Superior temporal gyrus (tissue), 1 donor: Measurements from ENCODE around the gene TEKT5.
"Not testable (repeated sequence)": the region's sequence is repeated elsewhere in the genome, so short reads cannot be mapped to it uniquely, and the experiment has no call there.

Source experiments
- DNase-seq: peaks from one replicate; pipeline ENCODE4 v3.0.0-alpha.2; 2016; ENCODE audit errors: extremely low spot score

The TEKT5 gene

DNA sequence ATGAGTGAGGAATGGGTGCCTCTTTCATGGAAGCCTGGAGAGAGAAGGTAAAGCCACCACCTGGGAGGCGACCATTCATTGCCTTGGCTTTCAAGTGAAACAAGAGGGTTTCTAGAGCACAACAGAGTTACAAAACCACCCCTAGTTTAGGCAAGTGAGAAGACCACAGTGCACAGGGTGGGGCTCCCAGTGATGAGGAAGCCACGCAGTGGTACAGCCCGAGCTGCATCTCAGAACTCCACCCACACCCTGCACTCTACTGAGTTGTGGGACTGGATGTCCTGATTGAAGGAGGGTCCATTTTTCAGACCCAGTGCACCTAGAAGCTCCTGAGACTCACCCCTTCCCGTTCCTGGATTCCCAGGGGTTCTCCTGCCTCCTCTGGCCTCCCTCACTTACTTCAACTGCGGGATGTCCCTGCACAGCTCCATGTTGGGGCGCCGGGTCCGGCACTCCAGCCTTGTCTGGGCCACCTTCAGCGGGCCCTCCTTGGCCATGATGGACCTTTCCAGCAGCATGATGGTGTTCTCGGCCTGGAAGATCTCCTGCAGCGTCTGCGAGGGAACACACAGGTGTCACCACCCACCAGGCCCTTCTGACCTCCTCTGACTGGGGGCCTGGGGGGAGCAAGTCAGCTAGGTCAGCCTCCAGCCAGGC lies 59.2 kb downstream of the TEKT5 start:
- DNase-seq: no peak

DNA sequence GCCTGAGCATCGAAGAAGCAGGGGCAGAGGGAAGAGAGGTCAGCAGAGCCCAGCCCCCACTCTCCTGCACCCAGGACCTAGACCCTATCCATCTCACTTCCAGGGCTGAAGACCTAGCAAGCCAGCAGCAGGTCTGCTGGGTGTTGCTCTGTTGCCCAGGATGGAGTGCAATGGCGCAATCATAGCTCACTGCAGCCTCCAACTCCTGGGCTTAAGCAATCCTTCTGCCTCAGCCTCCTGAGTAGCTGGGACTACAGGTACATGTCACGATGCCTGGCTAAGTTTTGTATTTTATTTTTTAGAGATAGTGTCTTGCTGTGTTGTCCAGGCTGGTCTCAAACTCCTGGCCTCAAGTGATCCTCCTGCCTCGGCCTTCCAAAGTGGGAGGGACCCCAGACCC lies 61.3 kb downstream of the TEKT5 start:
- DNase-seq: not testable (repeated sequence)

DNA sequence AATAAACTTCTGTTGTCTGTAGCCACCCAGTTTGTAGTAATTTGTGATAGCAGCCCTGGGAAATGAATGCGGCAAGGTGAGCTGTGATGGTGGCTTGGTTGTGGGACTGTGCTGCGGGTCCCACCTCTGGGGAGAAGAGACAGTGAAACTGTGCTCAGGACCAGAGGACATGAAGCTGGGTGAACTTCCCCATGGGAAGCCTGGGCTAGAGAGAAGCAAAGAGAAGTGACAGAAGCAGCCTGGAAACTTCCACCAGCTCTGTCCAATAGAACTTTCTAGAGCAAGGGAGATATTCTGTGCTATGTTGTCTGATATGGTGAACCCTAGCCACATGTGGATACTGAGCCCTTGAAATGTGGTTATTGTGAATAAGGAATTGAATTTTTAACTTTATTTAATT lies 62.8 kb downstream of the TEKT5 start:
- DNase-seq: no peak

DNA sequence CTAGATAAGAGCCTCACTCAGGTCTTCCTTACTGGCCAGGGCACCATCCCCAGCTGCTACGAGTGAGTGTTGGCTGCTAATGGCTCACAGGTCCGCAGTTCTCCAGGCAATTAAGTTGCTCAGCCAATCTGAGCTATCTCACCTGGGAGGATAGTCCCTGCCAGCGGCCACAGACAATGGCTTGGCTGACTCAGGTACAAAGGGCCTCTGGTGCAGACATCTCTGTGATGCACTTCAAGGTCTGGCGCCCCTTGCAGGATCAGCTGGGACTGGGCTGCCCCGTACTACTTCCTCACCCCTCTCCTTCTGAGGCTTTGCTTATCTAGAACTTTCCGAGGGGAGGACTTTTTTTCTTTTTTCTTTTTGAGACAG lies 65.2 kb downstream of the TEKT5 start:
- no peak for DNase-seq

DNA sequence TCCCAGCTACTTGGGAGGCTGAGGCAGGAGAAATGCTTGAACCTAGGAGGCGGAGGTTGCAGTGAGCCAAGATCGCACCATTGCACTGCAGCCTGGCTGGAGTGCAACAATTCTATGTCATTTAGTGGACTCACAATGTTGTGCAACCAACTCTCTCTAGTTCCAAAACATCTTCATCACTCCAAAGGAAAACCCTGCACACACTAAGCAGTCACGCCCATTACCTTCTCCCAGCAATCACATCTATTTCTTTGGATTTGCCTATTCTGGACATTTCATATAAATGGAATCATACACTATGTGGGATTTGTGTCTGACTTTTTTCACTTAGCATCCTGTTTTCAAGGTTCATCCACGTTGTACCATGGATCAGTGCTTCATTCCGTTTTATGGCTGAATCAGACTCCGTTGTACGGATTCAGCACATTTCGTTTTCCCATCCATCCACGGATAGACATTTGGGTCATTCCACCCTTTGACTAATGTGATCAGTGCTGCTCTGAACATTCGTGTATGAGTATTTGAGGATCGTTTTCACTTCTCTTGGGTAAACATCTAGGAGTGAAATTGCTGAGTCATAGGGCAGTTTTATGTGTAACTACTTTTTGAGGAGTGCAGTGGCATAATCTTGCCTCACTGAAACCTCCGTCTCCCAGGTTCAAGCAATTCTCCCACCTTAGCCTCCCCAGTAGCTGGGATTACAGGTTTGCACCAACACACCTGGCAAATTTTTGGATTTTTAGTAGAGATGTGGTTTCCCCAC lies 69.0 kb downstream of the TEKT5 start:
- no peak for DNase-seq

DNA sequence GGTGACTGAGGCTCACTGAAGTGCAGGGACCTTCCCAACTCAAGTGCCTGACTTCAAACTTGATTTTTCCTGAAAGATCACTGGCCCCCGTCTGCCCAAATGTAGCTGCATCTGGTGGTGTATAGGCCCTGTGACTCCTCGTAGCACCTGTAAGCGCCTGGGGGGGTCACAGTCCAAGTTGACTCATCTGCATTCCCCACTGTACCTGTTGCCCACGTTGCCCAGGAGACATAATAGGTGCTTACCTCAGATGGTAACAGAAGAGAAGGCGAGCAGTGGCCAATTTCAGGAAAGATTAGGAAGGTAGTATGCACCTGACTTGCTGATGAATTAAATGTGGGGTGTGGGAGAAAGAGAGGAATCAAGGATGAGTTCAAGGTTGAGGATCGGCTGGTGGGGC lies 70.2 kb downstream of the TEKT5 start:
- no peak for DNase-seq

DNA sequence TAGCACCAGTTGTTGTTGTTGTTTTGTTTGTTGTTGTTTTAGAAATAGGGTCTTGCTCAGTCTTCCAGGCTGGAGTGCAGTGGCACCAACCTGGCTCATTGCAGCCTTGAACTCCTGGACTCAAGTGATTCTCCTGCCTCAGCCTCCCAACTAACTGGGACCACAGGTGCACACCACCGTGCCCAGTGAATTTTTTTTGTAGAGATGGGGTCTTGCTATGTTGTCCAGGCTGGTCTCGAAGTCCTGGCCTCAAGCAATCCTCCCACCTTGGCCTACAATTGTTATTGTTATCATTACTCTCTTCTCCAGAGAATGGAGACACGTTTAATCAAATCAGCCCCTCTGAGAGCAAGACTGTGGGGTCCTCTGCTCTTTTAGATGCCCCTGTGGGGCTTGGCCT lies 71.7 kb downstream of the TEKT5 start:
- no peak for DNase-seq

DNA sequence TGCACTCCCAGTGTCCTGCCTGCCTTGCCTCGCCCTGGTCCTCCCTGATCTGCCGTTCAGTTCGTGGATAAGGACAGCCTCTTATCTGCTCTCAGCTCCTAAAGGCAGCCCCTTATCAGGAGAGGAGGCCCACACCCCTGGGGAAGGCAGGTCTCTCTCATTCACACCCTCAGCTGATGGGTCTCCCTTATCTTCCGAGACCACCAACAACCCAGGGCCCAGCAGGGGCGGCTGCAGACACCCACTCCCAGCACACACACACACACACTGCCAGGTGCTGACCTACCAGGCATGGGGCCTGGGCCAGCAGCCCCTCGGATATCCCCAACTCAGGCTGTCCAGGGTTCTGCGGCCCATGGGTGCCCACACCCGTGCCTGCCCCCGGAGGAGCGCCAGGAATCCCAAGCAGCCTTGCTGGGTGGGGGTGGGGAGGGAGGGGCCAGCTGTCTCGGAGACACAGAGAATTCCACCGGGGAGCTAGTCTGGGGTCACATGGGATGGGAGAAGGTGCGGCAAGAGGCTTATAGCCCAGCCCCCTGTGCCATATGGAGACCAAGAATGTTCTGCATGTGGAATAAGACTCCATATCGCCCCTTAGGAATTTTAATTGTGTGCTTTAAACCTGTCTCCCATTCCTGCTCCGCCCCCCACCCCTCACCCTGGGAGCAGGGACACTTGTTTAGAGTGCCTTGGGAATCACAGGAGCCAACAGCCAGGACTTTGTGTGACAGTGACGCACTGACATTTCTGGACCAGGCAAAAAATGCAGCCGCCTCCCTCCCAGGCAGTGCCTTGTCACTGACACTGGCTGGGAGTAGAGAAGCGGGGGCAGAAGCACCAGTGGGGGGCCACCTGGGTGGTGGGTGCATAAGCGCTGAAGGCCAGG lies 72.5 kb downstream of the TEKT5 start:
- DNase-seq: no peak

DNA sequence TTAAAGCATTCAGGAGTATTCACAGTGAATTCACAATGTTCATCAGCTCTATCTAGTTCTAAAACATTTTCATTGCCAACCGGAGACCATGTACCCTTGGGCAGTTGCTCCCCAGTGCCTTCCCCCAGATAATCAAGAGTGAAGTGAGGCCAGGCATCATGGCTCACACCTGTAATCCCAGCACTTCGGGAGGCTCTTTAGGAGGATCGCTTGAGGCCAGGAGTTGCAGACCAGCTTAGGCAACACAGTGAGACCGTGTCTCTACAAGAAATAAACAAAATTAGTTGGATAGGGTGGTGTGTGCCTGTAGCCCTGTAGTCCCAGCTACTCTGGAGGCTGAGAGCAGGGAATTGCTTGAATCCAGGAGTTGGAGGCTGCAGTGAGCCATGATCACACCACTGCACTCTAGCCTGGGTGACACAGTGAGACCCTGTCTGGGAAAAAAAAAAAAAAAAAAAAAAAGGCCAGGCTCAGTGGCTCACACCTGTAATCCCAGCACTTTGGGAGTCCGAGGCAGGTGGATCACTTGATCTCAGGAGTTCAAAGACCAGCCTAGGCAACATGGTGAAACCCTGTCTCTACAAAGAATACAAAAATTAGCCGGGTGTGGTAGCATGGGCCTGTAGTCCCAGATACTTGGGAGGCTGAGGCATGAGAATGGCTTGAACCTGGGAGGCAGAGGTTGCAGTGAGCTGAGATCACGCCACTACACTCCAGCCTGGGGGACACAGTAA lies 73.3 kb downstream of the TEKT5 start:
- DNase-seq: not testable (repeated sequence)

DNA sequence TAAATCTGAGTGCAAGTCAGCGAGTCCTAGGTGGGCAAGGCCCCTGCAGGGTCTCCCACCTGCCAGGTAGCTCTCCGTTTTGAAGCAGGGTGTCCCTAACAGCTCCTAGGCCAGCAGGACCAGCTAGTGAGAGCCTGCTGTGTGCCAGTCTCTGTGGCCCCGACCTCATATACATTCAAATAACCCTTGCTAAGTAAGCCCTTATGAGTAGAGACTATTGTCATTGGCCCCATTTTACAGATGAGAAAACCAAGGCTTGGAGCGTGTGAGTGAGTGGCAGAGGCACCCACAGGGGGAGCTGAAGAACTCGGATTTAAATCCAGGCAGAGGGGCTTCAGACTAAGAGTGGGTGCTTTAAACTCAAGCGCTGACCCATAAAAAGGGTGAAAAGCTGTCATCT lies 74.6 kb downstream of the TEKT5 start:
- no peak for DNase-seq

DNA sequence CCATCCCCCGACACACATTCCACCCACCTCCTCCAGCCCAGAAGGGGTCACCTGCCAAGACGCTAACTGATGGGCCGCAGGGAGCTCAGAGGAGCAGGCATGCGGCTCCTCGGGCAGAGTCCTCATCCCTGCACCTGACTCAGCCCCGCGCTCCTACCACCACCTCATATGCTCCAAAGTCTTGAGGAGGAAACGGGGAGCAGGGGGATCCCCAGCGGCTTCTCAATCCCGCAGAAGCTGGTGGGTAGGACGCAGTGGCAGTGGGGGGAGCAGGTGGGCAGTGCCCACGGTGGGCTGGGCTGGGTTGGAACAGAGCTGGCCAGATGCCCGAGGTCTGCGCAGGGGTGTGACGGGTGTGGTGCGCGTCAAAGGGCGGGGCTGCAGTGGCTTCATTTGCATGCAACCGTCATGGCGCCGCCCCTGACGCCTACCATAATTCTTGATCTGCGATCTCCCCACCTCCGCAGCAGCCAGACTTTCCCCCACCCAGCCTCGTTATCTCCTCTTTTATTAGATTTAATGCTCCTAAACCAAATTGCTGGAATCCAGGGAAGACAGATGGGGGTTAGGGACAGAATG lies 75.4 kb downstream of the TEKT5 start:
- DNase-seq: no peak

DNA sequence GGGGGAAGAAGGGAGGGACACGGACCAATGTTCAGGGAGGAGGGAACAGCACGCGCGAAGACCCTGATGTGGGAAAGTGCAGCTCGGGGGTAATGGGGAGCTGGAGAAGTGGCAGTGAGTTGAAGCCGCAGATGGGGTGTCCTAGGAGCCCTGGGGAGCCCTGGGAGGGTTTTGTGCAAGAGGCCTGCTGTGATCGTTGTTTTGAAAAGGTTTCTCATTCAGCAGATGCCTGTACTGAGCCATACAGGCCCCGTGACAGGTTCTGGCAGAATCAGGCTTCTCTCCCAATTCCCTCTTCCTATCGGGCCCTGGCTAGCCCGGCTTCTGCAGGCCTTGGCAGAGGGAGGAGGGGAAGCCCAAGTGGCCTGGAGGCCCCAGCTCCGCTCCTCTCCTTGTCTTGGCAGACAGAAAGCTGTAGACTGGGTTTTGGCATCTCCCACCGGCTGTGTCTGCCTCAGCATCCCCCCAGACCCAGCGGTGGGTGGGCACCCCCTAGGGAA lies 76.0 kb downstream of the TEKT5 start:
- no peak for DNase-seq

DNA sequence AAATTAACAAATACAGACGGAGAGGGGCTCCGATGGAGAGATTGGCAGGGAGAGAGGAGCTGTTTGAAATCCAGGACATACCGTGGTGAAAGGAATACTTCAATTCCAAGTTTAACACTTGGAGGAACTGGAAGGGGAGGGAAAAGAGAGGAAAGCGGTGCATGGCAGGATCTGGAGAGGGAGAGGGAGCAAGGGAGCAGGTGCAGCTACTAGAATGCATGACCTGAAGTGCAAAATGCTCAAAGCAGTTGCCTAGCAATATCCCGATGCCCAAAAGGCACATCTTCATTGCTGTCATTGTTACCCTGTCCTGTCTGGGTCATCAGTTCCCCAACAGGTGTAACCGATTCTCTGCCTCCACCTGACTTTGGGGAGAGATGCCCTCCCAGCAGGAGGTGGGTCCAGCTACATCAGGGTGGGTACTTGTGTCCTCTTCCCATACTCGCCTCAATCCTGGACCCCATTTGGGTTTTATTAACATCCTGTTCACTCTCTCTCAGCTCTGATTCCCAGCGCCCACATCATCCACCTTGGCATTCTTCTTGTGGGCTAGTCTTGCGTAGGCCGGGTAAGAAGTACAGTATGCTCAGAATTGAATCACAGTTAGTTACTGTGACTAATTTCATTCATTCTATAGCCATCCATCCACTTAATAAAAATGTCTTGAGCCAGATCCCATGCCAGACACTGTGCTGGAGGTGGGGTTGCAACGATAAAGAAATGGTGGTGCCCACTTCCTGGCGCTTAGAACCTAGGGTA lies 76.9 kb downstream of the TEKT5 start:
- no peak for DNase-seq

DNA sequence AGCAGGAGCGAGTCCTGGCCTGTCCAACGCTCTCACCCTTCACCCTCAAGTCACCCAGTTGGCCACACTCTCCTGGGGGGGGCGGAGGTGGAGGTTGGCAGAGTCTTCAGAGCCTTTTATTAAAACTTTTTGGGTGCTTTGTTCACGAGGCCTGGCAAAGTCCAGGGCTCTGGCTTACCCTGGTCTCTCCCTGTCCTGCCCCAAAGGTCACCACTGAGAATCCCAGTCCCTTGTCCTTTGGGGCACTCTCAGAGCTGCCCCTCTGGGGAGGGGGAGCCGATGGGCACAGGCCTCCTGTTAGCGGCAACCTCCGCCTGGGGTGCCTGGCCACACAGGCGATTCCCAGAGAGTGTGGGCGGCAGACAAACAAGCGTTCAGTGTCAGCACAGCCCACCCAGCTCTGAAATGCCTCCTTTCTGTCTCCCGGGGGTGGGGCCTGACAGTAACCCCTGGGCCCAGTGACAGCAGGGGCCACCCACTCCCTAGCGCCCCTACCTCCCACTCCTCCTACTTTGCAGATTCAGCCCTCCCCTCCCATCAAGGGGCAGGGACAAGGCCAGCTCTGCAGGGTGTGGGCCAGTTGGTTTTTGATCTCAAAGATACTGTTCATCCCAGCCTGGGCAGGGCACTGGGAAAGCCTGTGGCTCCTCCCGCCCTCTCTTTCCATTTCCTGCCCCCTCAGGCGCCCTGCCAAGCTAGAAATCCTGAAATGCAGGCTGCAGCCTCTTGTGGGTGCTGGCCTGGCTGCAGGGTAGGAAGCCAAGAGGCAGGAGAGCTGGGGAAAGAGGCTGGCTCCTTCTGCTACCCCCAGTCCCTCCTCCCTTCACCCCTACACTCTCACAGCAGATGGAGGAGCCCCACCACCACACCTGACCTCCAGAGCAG lies 77.7 kb downstream of the TEKT5 start:
- no peak for DNase-seq

DNA sequence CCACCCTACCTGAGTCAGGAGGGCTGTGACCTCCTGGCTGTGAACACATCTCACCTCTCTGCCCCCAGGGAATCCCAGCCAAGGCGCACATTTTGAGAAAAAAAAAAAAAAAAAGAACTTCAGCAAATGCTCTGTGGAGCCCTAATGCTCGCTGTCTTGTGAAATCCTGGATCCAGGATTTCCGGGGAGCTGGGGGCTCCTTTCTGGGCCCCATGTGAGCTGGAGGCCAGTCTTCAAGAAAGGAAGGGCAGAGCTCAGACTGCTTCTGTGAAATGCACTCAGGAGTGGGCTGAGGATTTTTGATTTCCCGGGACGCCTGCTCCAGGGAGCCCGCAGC lies 78.3 kb downstream of the TEKT5 start:
- no peak for DNase-seq

DNA sequence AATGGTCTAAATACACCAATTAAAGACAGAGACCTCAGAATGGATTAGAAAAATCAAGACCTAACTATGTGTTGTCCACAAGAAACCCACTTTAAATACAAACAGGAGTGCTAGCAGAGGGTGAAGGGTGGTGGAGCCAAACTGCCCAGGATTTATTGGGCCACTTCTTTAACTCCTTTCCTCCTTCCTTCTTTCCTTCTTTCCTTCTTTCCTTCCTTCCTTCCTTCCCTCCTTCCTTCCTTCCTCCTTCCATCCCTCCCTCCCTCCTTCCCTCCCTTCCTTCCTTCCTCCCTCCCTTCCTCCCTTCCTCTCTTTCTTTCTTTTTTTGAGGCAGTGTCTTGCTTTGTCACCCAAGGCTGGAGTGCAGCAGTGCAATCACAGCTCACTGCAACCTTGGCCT lies 80.0 kb downstream of the TEKT5 start:
- DNase-seq: no peak

DNA sequence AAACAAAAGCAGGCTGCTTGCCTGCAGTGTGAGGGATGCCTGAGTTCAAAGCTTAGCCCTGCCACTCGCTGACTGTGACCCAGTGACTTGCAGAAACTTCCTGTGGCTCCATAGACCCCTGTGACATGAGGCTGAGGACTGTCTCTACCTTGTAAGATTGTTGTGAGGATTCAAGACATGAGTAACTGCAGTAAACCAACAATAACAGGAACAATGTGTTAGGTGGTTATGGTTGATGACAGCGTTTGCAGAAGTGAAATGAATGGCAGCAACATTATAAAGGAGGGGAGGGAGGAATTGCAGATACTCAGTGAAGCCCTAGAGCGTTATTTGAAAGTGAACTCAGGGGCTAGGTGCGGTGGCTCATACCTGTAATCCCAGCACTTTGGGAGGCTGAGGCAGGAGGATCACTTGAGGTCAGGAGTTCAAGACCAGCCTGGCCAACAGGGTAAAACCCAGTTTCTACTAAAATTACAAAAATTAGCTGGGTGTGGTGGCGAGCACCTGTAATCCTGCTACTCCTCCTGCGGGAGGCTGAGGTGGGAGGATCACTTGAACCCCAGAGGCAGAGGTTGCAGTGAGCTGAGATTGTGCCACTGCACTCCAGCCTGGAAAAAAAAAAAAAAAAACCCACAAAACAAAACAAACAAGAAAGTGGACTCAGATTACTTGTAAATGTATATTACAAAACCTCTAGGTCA lies 80.8 kb downstream of the TEKT5 start:
- no peak for DNase-seq

DNA sequence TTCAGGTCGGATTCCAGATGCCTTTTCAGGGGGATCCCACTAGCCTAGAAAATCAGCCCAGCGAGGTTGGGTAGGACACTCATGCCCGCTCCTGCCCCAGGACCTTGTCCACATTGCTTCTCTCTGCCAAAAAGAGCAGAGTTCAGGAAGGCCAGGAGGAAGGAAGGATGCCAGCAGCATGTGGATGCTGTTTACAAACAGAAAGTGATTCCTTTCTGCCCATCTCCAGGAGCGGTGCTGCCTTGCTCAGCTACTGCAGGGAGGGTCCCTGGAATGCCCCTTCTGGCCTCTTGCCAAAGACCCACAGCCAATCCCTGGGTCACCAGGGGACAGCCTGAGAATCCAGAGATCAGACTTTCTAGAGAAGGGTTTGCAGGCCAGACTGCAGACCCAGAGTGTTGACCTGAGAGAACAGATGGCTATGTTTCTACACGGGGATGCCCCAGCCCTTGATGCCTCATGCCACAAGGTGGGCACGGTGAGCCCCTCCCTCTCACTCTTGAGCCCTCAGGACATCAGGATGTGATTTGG lies 82.0 kb downstream of the TEKT5 start:
- no peak for DNase-seq

DNA sequence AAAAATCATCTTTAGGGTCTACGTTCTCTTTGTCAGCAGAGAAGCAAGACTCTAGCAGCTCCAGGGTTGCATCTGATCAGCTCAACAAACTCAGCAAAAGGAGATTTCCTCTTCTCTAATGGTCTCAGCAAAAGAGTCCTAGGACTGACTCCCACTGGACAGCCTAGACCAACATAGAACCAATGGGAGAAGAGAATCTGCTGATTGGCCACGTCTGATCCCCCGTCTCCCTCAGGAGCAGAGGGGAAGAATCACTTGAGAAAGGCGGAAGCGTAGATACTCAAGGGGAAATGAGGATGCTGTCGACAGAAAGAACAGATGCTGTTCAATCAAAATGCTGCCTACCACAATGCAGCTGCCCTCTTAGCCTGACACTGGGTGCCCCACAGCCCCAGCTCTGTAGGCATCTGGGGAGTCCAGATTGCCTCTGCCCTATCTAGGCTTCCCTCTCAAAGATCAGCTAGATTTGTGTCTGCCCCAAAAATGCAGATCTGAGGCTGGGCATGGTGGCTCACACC lies 82.8 kb downstream of the TEKT5 start:
- no peak for DNase-seq
